Panc1 (cell line): ENCODE results near the gene GTF3C5. TPM values are rescaled to one million over a fixed set of nuclear protein-coding genes. Genes with fewer than 3 reads are reported as not detected.
A peak's percentile ranks its signal among the peaks of the same experiment; 100 is the strongest.
"Not testable (repeated sequence)": the region's sequence is repeated elsewhere in the genome, so short reads cannot be mapped to it uniquely, and the experiment has no call there.

Experiments
- ATAC-seq: fragments of 200-7000 bp; cut with Tn5 transposase; 2 replicates; pipeline ENCODE4 v1.9.1; 2020; ENCODE audit warnings: mild to moderate bottlenecking, moderate library complexity
- BruUV-seq: library from RNA; stranded (reverse); fragments of 400-500 nt; replicated peaks from 2 replicates; lab custom pipeline; 2021; lab: Mats Ljungman, UMichigan
- CTCF ChIA-PET: fragments of 300-600 bp; sonication (Branson Sonifier 250); formaldehyde crosslinking; loops from one replicate; lab custom pipeline; 2022; ENCODE audit warnings: antibody characterized with exemption; lab: Charles Lee
- POLR2A ChIA-PET: fragments of 300-600 bp; sonication (Branson Sonifier 250); formaldehyde crosslinking; loops from one replicate; lab custom pipeline; 2022; ENCODE audit warnings: antibody characterized with exemption; lab: Charles Lee
- DNase-seq: peaks from one replicate; pipeline ENCODE4 v3.0.0-alpha.2; 2010; ENCODE audit warnings: low read depth, low spot score
- H3K27ac ChIP-seq: 2 replicates; pipeline ENCODE4 v1.5.1; 2011; ENCODE audit warnings: mild to moderate bottlenecking, low read length, inconsistent platforms
- H3K27me3 ChIP-seq: fragments of 200-500 bp; sonication (Bioruptor generic); 2 replicates; pipeline ENCODE4 v1.6.0; 2014; ENCODE audit warnings: low read length, inconsistent platforms; ENCODE audit not compliant: control insufficient read depth, insufficient read depth
- H3K36me3 ChIP-seq: fragments of 200-500 bp; sonication (Bioruptor generic); 2 replicates; pipeline ENCODE4 v1.5.1; 2014; ENCODE audit warnings: inconsistent platforms, mild to moderate bottlenecking, low read length, moderate library complexity; ENCODE audit not compliant: control insufficient read depth, insufficient read depth
- H3K4me1 ChIP-seq: 2 replicates; pipeline ENCODE4 v1.5.1; 2011; ENCODE audit warnings: inconsistent platforms, mild to moderate bottlenecking, low read length, moderate library complexity; ENCODE audit not compliant: control insufficient read depth, insufficient read depth
- H3K4me3 ChIP-seq, 2 experiments: 2 replicates each; pipeline ENCODE4 v1.5.1; 2011 to 2012; ENCODE audit warnings: low read depth in 2 of 2, low read length in 2 of 2, mild to moderate bottlenecking in 2 of 2, inconsistent platforms in 1 of 2, moderate library complexity in 1 of 2
- H3K9me3 ChIP-seq: fragments of 200-500 bp; sonication (Bioruptor generic); 2 replicates; pipeline ENCODE4 v1.5.1; 2014; ENCODE audit warnings: low read depth, mild to moderate bottlenecking, inconsistent platforms, low read length, moderate library complexity; ENCODE audit not compliant: control insufficient read depth, insufficient read depth
- POLR2AphosphoS5 ChIP-seq: IDR thresholded peaks from 2 replicates; pipeline ENCODE4 v1.6.1; 2012; ENCODE audit warnings: mild to moderate bottlenecking, low read depth, low read length, moderate library complexity
- SIN3A ChIP-seq: IDR thresholded peaks from 2 replicates; pipeline ENCODE4 v1.6.1; 2012; ENCODE audit warnings: low read depth, mild to moderate bottlenecking, low read length, moderate library complexity, borderline replicate concordance; ENCODE audit not compliant: insufficient read depth
- TCF7L2 ChIP-seq: IDR thresholded peaks from 2 replicates; pipeline ENCODE4 v1.6.1; 2011; ENCODE audit warnings: mild to moderate bottlenecking, low read depth, low read length, inconsistent platforms
- in situ Hi-C: cut with HindIII; loops from 2 replicates; pipeline ENCODE4 v1.10.0; 2016; ENCODE audit warnings: low sequenced_read_pairs, low pct_unique_long_range_greater_than_20kb
- intact Hi-C: fragments of 100-400 bp; cut with micrococcal nuclease; formaldehyde crosslinking; loops from one replicate; pipeline ENCODE4 v1.10.0; 2022; ENCODE audit not compliant: unreplicated experiment
- total RNA-seq: library from RNA; stranded (reverse); gene quantifications from one replicate; pipeline ENCODE4 v1.2.1, GENCODE V29; 2021; ENCODE audit not compliant: unreplicated experiment
- TF ChIP-seq, protein P1 (sequence below): fragments of 450-650 bp; IDR thresholded peaks from 2 replicates; pipeline ENCODE4 v1.5.1; 2017; ENCODE audit warnings: mild to moderate bottlenecking
- TF ChIP-seq, protein P2 (sequence below), 2 experiments: IDR thresholded peaks; 2 replicates each; pipeline ENCODE4 v1.6.1; 2011 to 2012; ENCODE audit warnings: low read depth in 2 of 2, control low read depth in 1 of 2, low read length in 1 of 2, mild to moderate bottlenecking in 1 of 2, moderate library complexity in 1 of 2; ENCODE audit not compliant: insufficient read depth in 1 of 2

GTF3C5 gene
- total RNA-seq, 1 experiment from 2014 or later: 47.7 TPM

DNA sequence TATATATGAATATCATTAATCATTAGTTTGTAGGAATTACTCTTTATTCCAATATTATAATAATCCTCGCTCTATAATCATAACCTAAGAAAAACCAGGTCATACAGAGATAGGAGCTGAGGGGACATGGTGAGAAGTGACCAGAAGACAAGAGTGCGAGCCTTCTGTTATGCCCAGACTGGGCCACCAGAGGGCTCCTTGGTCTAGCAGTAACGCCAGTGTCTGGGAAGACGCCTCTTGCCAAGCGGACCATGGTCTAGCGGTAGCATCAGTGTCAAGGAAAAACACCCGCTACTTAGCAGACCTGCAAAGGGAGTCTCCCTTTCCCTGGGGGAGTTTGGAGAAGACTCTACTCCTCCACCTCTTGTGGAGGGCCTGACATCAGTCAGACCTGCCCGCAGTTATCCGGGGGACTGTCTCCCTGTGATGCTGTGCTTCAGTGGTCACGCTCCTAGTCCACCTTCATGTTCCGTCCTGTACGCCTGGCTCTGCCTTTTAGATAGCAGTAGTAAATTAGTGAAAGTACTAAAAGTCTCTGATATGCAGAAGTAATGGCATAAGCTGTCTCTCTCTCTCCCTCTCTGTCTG, 10.2 kb downstream of the GTF3C5 start:
- H3K36me3 ChIP-seq, BruUV-seq, H3K27ac ChIP-seq, H3K27me3 ChIP-seq, POLR2A ChIA-PET, in situ Hi-C loops, H3K9me3 ChIP-seq, DNase-seq, H3K4me1 ChIP-seq, ATAC-seq, H3K4me3 ChIP-seq: not testable (repeated sequence)
- CTCF ChIA-PET: interaction anchor here (0.6 to 1.0 kb wide), 2 partner anchors 69 to 107 kb away, joined by 3 to 5 read pairs; no protein-coding TSS in a partner anchor
- intact Hi-C loops: loop anchor here (10.0 kb wide), 1 partner anchor 104 kb away; no protein-coding TSS in a partner anchor
- TF ChIP-seq, protein P1, sequence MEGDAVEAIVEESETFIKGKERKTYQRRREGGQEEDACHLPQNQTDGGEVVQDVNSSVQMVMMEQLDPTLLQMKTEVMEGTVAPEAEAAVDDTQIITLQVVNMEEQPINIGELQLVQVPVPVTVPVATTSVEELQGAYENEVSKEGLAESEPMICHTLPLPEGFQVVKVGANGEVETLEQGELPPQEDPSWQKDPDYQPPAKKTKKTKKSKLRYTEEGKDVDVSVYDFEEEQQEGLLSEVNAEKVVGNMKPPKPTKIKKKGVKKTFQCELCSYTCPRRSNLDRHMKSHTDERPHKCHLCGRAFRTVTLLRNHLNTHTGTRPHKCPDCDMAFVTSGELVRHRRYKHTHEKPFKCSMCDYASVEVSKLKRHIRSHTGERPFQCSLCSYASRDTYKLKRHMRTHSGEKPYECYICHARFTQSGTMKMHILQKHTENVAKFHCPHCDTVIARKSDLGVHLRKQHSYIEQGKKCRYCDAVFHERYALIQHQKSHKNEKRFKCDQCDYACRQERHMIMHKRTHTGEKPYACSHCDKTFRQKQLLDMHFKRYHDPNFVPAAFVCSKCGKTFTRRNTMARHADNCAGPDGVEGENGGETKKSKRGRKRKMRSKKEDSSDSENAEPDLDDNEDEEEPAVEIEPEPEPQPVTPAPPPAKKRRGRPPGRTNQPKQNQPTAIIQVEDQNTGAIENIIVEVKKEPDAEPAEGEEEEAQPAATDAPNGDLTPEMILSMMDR: peak; percentile 80

DNA sequence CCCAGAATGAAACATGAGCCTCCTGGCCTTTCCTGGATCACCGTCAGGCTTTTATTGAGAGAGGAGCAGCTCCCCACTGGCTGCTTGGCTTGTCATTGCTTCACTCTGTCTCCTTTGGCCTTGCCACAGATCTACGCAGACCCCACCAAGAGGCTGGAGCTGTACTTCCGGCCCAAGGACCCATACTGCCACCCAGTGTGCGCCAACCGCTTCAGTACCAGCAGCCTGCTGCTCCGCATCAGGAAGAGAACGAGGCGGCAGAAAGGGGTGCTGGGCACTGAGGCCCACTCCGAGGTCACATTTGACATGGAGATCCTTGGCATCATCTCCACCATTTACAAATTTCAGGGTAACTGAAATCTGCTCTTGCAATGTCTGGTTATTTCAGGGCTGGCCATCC, 11.2 kb downstream of the GTF3C5 start:
- Histone ChIP-seq H3K4me1 (no peaks in the 10 kb centered on the region), H3K36me3 (no peaks in the 10 kb centered on the region; the same call in 1 of the 2 replicates), H3K9me3 (no peaks in the 10 kb centered on the region), H3K27ac (no peak overlapping the region), H3K27me3 (no peaks in the 10 kb centered on the region), H3K4me3 (no peak overlapping the region)
- intact Hi-C loops: loop anchor here (10.0 kb wide), 1 partner anchor 103 kb away; no protein-coding TSS in a partner anchor
- BruUV-seq: no TSS peak
- ATAC-seq: no peak
- ChIA-PET CTCF (no interaction called here), POLR2A (no interaction called here)
- DNase-seq: no peak
- TF ChIP-seq SIN3A: no peak
- TF ChIP-seq, protein P1: no peak
- TF ChIP-seq, protein P2, sequence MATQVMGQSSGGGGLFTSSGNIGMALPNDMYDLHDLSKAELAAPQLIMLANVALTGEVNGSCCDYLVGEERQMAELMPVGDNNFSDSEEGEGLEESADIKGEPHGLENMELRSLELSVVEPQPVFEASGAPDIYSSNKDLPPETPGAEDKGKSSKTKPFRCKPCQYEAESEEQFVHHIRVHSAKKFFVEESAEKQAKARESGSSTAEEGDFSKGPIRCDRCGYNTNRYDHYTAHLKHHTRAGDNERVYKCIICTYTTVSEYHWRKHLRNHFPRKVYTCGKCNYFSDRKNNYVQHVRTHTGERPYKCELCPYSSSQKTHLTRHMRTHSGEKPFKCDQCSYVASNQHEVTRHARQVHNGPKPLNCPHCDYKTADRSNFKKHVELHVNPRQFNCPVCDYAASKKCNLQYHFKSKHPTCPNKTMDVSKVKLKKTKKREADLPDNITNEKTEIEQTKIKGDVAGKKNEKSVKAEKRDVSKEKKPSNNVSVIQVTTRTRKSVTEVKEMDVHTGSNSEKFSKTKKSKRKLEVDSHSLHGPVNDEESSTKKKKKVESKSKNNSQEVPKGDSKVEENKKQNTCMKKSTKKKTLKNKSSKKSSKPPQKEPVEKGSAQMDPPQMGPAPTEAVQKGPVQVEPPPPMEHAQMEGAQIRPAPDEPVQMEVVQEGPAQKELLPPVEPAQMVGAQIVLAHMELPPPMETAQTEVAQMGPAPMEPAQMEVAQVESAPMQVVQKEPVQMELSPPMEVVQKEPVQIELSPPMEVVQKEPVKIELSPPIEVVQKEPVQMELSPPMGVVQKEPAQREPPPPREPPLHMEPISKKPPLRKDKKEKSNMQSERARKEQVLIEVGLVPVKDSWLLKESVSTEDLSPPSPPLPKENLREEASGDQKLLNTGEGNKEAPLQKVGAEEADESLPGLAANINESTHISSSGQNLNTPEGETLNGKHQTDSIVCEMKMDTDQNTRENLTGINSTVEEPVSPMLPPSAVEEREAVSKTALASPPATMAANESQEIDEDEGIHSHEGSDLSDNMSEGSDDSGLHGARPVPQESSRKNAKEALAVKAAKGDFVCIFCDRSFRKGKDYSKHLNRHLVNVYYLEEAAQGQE (IDR thresholded peaks at IDR 0.05; ENCODE audit: insufficient read depth in 1 of 2, low read depth in 2 of 2, low read length in 1 of 2): no peak
- no peak for TF ChIP-seq TCF7L2
- no peak for TF ChIP-seq POLR2AphosphoS5
- in situ Hi-C loops: no loop called here
